ENCODE data around the gene TOE1.
"Not testable (repeated sequence)": the region's sequence is repeated elsewhere in the genome, so short reads cannot be mapped to it uniquely, and the experiment has no call there.

Gene TOE1

DNA sequence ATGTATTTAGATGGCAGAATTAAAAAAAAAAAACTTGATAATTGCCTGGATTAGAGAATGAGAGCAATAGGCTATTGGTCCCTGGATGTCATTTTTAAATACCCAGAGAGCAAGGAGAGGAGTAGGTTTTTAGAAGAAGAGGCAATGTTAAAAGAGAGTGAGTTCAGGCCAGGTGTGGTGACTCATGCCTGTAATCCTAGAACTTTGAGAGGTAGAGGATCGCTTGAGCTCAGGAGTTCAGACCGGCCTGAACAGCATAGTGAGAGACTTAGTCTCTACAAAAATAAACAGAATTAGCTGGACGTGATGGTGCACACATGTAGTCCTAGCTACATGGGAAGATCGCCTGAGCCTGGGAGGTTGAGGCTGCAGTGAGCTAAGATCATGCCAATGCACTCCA, 16.2 kb downstream of the TOE1 start:
- ChIA-PET POLR2A (interaction anchor here (0.5 to 1.0 kb wide), 2 partner anchors 33 to 166 kb away, joined by 3 read pairs; partner anchors contain the start of gene PRDX1), CTCF (interaction anchor here (1.1 to 23.1 kb wide), 6 partner anchors 11 to 520 kb away, joined by 3 to 389 read pairs (median 4); partner anchors contain the start of genes MUTYH, TESK2 and TOE1)
- TF ChIP-seq CTCF (IDR thresholded peaks at IDR 0.05; ENCODE audit: control extremely low read depth, extremely low read depth, low read depth, missing control alignments): no peak
- no peak for DNase-seq (ENCODE audit: extremely low spot score)

GRCh38 chr1:45359882-45360513, 20.0 kb downstream of the TOE1 start:
- DNase-seq (ENCODE audit: extremely low spot score): no peak
- POLR2A ChIA-PET: interaction anchor here (1.0 kb wide), 1 partner anchor 162 kb away, joined by 3 read pairs; the partner anchor contains the start of gene PRDX1
- TF ChIP-seq CTCF (IDR thresholded peaks at IDR 0.05; ENCODE audit: control extremely low read depth, extremely low read depth, low read depth, missing control alignments): peak; percentile 58
- CTCF ChIA-PET: interaction anchor here (0.6 to 23.1 kb wide), 32 partner anchors 9 to 366 kb away, joined by 3 to 389 read pairs (median 4); partner anchors contain the start of genes AKR1A1, CCDC163, HECTD3 and MMACHC

DNA sequence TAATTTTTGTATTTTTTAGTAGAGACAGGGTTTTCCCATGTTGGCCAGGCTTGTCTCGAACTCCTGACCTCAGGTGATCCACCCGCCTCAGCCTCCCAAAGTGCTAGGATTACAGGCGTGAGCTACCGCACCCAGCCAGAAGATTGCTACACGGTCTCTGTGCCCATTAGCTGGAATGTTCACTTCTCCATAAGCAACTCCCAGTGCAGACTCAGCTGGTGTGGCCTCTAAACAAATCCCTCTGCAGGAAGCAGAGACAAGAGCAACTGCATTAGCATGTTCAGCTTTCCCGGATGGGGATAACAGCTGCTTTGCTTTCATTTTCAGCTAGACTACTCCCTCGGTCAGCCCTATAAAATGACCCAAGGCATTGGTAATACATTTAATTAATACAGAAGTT, 21.0 kb downstream of the TOE1 start:
- ChIA-PET CTCF (interaction anchor here (1.1 to 23.1 kb wide), 14 partner anchors 8 to 342 kb away, joined by 3 to 389 read pairs (median 7); partner anchors contain the start of genes CCDC163, MMACHC, MUTYH and TESK2), POLR2A (interaction anchor here (0.6 to 1.0 kb wide), 2 partner anchors 152 to 161 kb away, joined by 3 to 4 read pairs; partner anchors contain the start of gene PRDX1)
- DNase-seq (ENCODE audit: extremely low spot score): not testable (repeated sequence)

- DNase-seq (ENCODE audit: extremely low spot score): no peak
Observed at GRCh38 chr1:45364294-45364693, 24.3 kb downstream of the TOE1 start.

DNA sequence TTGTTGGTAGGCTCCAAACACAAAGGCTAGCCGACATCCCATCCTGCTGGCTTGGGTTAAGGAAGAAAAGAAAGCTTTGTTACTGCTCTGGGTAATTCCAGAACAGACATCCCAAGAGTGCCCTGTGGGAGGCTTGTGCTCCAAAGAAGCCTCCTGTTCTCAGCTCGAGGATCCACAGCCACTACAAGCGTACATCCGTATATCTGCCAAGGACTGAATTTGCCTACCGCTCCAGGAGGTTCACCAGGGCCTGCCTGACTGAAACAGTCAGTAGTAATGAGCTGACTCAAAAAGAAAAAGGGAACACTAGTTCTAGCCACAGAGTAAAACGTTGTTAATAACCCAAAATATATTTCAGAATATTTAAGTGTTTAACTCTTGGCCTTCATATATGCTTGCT, 25.1 kb downstream of the TOE1 start:
- ChIA-PET CTCF (interaction anchor here (1.0 to 23.1 kb wide), 8 partner anchors 8 to 206 kb away, joined by 3 to 389 read pairs (median 4); partner anchors contain the start of gene TESK2), POLR2A (no interaction called here)
- DNase-seq (ENCODE audit: extremely low spot score): no peak
- no peak for TF ChIP-seq CTCF (IDR thresholded peaks at IDR 0.05; ENCODE audit: control extremely low read depth, extremely low read depth, low read depth, missing control alignments)

More at GRCh38 chr1:45364294-45364693, 24.3 kb downstream of the TOE1 start:
- POLR2A ChIA-PET: no interaction called here
- CTCF ChIA-PET: interaction anchor here (1.2 to 23.1 kb wide), 5 partner anchors 9 to 206 kb away, joined by 4 to 389 read pairs (median 6); partner anchors contain the start of gene TESK2
- TF ChIP-seq CTCF (IDR thresholded peaks at IDR 0.05; ENCODE audit: control extremely low read depth, extremely low read depth, low read depth, missing control alignments): no peak

DNA sequence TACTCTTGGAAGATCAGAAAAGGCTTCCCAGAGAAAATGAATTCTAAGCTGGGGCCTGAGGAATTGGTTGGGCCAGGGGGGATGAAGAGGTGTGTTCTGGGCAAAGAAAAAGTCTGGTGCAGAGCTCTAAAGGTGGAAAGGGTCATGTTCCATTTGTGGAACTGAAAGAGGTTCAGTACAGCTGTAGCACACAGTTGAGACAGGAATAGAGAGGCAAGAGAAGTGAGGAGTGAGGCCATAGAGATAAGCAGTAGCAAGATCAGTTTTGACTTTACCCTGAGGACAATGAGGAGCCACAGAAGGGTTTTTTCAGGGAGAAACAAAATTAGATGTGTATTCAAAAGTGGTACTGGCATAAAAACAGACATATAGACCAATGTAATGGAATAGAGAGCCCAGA, 30.6 kb downstream of the TOE1 start:
- TF ChIP-seq CTCF (IDR thresholded peaks at IDR 0.05; ENCODE audit: control extremely low read depth, extremely low read depth, low read depth, missing control alignments): no peak
- DNase-seq (ENCODE audit: extremely low spot score): peak; percentile 38
- POLR2A ChIA-PET: interaction anchor here (0.6 kb wide), 1 partner anchor 67 kb away, joined by 3 read pairs; no protein-coding TSS in a partner anchor
- CTCF ChIA-PET: interaction anchor here (0.9 to 2.6 kb wide), 5 partner anchors 10 to 123 kb away, joined by 3 to 18 read pairs (median 4); no protein-coding TSS in a partner anchor

- DNase-seq (ENCODE audit: extremely low spot score): no peak
- ChIA-PET POLR2A (interaction anchor here (0.6 kb wide), 1 partner anchor 51 kb away, joined by 7 read pairs; no protein-coding TSS in a partner anchor), CTCF (interaction anchor here (1.2 to 2.4 kb wide), 7 partner anchors 9 to 362 kb away, joined by 3 to 14 read pairs (median 6); partner anchors contain the start of genes HECTD3 and TESK2)
- no peak for TF ChIP-seq CTCF (IDR thresholded peaks at IDR 0.05; ENCODE audit: control extremely low read depth, extremely low read depth, low read depth, missing control alignments)
Observed at GRCh38 chr1:45373573-45373972, 33.6 kb downstream of the TOE1 start.

Measured in GM10248 (cell line).